Brain microvascular endothelial cell (primary cell): ENCODE results near the gene C5orf15.

Experiments used
- DNase-seq: peaks from one replicate; pipeline ENCODE4 v3.0.0-alpha.2; 2020
- H3K27ac ChIP-seq: fragments of 250-450 bp; sonication (Bioruptor Pico); 2 replicates; pipeline ENCODE4 v1.5.1; 2020; ENCODE audit warnings: mild to moderate bottlenecking, moderate library complexity
- H3K27me3 ChIP-seq: fragments of 250-450 bp; sonication (Bioruptor Pico); replicated peaks from 2 replicates; pipeline ENCODE4 v1.5.1; 2020; ENCODE audit warnings: mild to moderate bottlenecking
- H3K36me3 ChIP-seq: fragments of 250-450 bp; sonication (Bioruptor Pico); replicated peaks from 2 replicates; pipeline ENCODE4 v1.5.1; 2020; ENCODE audit warnings: mild to moderate bottlenecking
- H3K4me3 ChIP-seq: 2 replicates; pipeline ENCODE4 v1.5.1; 2011; ENCODE audit warnings: low read depth, mild to moderate bottlenecking, control low read depth, low read length, moderate library complexity
- CTCF ChIP-seq: IDR thresholded peaks from 2 replicates; pipeline ENCODE4 v1.5.1; 2011; ENCODE audit warnings: low read depth, mild to moderate bottlenecking, moderate library complexity, low read length, control low read depth, inconsistent platforms; ENCODE audit errors: missing control alignments
- in situ Hi-C: cut with HindIII; loops from 2 replicates; pipeline ENCODE4 v1.10.0; 2017; ENCODE audit warnings: low sequenced_read_pairs, low pct_ligation_motif_present

Gene C5orf15

GRCh38 chr5:133917785-133918184, 50.6 kb downstream of the C5orf15 start:
- in situ Hi-C loops = no loop called here
- TF ChIP-seq CTCF = no peak
- DNase-seq = no peak
- Histone ChIP-seq H3K36me3 (no peaks in the 10 kb centered on the region), H3K4me3 (no peak overlapping the region), H3K27ac (no peak overlapping the region), H3K27me3 (no peaks in the 10 kb centered on the region)

DNA sequence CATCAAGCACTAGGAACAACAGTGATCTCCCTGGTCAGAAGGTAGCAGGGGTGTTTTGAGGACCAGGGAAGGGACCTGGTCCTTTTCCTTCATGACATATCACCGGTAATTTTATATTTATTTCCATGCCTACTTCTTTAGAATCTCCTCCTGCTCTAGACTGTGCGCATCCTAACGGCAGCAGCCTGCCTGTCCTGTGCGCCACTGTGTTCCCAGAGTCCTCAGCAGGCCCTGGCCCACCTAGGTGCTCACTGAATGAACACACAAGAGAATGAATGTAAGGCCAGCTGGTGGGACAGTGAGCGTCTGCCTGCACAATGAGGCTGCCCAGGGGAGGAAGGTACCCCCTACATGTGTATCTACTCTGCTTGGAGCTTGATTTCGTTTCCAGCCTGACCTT, 51.5 kb downstream of the C5orf15 start:
- Histone ChIP-seq H3K27me3 (no peaks in the 10 kb centered on the region), H3K27ac (no peak overlapping the region), H3K4me3 (no peak overlapping the region), H3K36me3 (no peaks in the 10 kb centered on the region)
- DNase-seq = no peak
- TF ChIP-seq CTCF = no peak
- in situ Hi-C loops = no loop called here

GRCh38 chr5:133916479-133916878, 51.9 kb downstream of the C5orf15 start:
- H3K4me3 ChIP-seq = no peak overlapping the region
- no peaks in the 10 kb centered on the region for H3K27me3 ChIP-seq
- no peak for DNase-seq
- H3K27ac ChIP-seq = no peak overlapping the region
- in situ Hi-C loops = no loop called here
- H3K36me3 ChIP-seq = no peaks in the 10 kb centered on the region
- no peak for TF ChIP-seq CTCF

DNA sequence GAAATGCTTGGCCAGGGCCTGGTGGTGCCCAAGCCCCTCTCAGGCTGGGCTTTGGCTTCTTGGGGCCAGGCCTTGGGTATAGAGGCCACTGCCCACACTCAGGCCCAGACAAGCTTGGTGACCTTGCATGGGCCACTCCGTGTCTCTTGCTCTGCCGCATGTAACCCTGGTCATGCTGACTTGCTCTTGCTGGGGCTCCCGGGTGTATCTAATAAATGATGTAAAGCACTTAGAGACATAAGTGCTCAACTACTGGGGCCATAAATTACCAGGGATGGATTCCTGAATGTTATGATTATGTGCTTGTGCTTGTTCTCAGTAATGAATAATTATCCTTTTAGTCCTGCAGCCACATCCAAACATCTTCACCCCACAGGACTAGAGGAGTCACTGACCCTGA, 54.0 kb downstream of the C5orf15 start:
- H3K36me3 ChIP-seq = no peaks in the 10 kb centered on the region
- in situ Hi-C loops = no loop called here
- H3K4me3 ChIP-seq = no peak overlapping the region
- H3K27me3 ChIP-seq = no peaks in the 10 kb centered on the region
- H3K27ac ChIP-seq = no peak overlapping the region
- no peak for DNase-seq
- TF ChIP-seq CTCF = no peak

DNA sequence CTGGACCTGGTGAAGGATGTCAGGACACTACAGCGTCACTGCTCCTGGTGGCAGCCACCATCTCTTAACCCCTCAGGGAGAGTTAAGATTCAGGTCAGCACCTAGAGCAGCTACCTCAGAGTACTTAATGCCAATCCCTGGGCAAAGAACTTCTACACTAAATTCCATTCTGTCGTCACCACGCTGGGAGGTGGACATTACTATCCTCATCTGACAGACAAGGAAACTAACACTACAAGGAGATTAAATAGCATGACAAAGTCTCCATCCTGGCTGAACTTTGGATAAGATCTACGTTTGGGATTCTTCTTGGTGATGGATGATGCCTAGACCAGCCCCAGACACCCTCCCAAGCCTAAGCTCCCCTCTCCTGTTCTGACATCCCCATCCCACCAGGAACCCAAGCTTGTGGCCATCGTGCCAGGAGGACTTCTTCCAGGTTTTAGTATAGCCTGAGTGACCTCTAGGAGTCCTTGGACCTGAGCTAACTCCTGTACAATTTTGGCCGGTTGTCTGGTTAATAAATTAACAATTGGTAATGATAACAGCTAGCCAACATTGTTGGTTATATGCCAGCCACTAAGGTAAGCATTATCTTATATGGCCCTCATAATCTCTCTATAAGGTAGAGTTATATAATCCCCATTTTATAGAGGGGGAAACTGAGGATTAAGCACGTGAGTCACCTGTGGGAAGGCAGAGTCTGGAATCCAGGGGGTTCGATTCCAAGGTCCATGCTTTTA, 54.8 kb downstream of the C5orf15 start:
- no peak for TF ChIP-seq CTCF
- no peak overlapping the region for H3K27ac ChIP-seq
- no peaks in the 10 kb centered on the region for H3K27me3 ChIP-seq
- no peak overlapping the region for H3K4me3 ChIP-seq
- no peak for DNase-seq
- no peaks in the 10 kb centered on the region for H3K36me3 ChIP-seq
- in situ Hi-C loops = no loop called here

DNA sequence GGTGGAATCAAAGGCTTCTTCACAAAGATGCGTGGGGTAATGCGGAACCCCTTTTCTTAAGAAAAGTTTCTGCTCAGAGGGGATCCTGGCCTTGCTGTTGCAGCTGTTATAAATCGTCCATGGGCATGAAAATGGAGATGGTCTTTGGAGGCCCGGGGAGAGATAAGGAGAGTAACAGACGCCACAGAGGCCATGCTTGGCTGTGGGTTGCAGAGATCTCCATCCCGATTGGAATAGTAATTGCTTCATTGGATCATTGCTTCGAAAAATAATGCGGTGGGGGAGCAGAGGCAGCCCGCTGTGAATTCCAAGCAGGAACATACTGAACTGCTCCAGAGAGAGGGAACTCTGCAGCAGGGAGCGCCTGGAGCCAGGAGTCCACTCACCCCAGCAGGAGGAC, 55.5 kb downstream of the C5orf15 start:
- no peak overlapping the region for H3K27ac ChIP-seq
- H3K4me3 ChIP-seq = no peak overlapping the region
- no peaks in the 10 kb centered on the region for H3K27me3 ChIP-seq
- TF ChIP-seq CTCF = no peak
- in situ Hi-C loops = no loop called here
- DNase-seq = no peak
- no peaks in the 10 kb centered on the region for H3K36me3 ChIP-seq
